ENCODE results near the gene PRXL2C.

GRCh38 chr9:96626912-96627311 is 28.2 kb downstream of the PRXL2C start:
- TF ChIP-seq CTCF (IDR thresholded peaks at IDR 0.05; ENCODE audit: insufficient read depth, low read depth, low read length) = no peak
- no peak for TF ChIP-seq EZH2 (IDR thresholded peaks at IDR 0.05; ENCODE audit: insufficient read depth, low read length)
